Transverse colon (tissue), 4 donors: ENCODE measurements around the gene TOM1L2. TPM values are rescaled to one million over a fixed set of nuclear protein-coding genes. Genes with fewer than 3 reads are reported as not detected.

Source experiments
- DNase-seq: peaks from one replicate; pipeline ENCODE4 v3.0.0-alpha.2; 2019
- H3K27ac ChIP-seq, 4 donors: fragments of 200-600 bp; sonication (generic); 2 replicates each; pipeline ENCODE4 v1.5.1; 2016 to 2018; ENCODE audit warnings: inconsistent platforms in 4 of 4
- H3K27me3 ChIP-seq: fragments of 200-600 bp; sonication (generic); 2 replicates; pipeline ENCODE4 v1.5.1; 2017; ENCODE audit warnings: inconsistent platforms
- H3K36me3 ChIP-seq, 4 donors: fragments of 200-600 bp; sonication (generic); 2 replicates each; pipeline ENCODE4 v1.5.1; 2017 to 2019; ENCODE audit warnings: inconsistent platforms in 4 of 4
- H3K4me1 ChIP-seq, 4 donors: fragments of 200-600 bp; sonication (generic); 2 replicates each; pipeline ENCODE4 v1.5.1; 2017 to 2020; ENCODE audit warnings: inconsistent platforms in 4 of 4
- H3K4me3 ChIP-seq, 4 donors: fragments of 200-600 bp; sonication (generic); 1 replicate in 1 of 4; 2 replicates in 3 of 4; pipeline versions ENCODE4 v1.5.1 to v1.6.1; 2017 to 2019; ENCODE audit warnings: inconsistent platforms in 4 of 4
- H3K9me3 ChIP-seq, 2 donors: fragments of 200-600 bp; sonication (generic); 2 replicates each; pipeline ENCODE4 v1.5.1; 2017 to 2019; ENCODE audit warnings: inconsistent platforms in 2 of 2
- EP300 ChIP-seq: sonication (generic); formaldehyde crosslinking; IDR thresholded peaks from one replicate; pipeline ENCODE4 v1.6.1; 2017; ENCODE audit warnings: antibody characterized with exemption, low read depth
- POLR2A ChIP-seq: fragments of 450-650 bp; IDR thresholded peaks from one replicate; pipeline ENCODE4 v1.6.1; 2016; ENCODE audit warnings: antibody characterized with exemption, mild to moderate bottlenecking, moderate library complexity
- POLR2AphosphoS5 ChIP-seq, 3 donors: sonication (generic); formaldehyde crosslinking; IDR thresholded peaks; one replicate each; pipeline ENCODE4 v1.6.1; 2016; ENCODE audit warnings: antibody characterized with exemption in 3 of 3
- WGBS, 2 donors: methylation state at CpG; one replicate each; pipeline ENCODE4 v1.1.5; 2018; ENCODE audit warnings: low coverage in 1 of 2; 5-methylcytosine and 5-hydroxymethylcytosine counted together
- in situ Hi-C, 4 donors: fragments of 200-750 bp; cut with MboI; loops; one replicate each; pipeline versions ENCODE4 v1.15.0 to v1.15.1; 2017; ENCODE audit warnings: low sequenced_read_pairs in 3 of 4, low pct_ligation_motif_present in 1 of 4, low pct_unique_long_range_greater_than_20kb in 1 of 4
- intact Hi-C: fragments of 100-400 bp; cut with DNase I; formaldehyde crosslinking; loops from one replicate; pipeline ENCODE4 v1.15.1; 2023; ENCODE audit warnings: low total_unique reads
- total RNA-seq, 4 donors: library from RNA; depleted of rRNA; stranded (reverse); fragments of >200 nt; gene quantifications; one replicate each; pipeline ENCODE4 v1.1.0, GENCODE V29; 2016
- TF ChIP-seq, protein P1 (sequence below), 5 experiments: fragments of 200-600 bp in 3 of 5; fragments of 450-650 bp in 2 of 5; sonication (generic) in 3 of 5; IDR thresholded peaks; 1 replicate in 2 of 5; 2 replicates in 3 of 5; pipeline ENCODE4 v1.5.1; 2016 to 2017; ENCODE audit warnings: antibody characterized with exemption in 5 of 5, inconsistent platforms in 3 of 5, mild to moderate bottlenecking in 2 of 5, moderate library complexity in 1 of 5

Gene TOM1L2
- total RNA-seq, 4 donors from 2014 or later = 65.9 to 178 (median 97.7) TPM

DNA sequence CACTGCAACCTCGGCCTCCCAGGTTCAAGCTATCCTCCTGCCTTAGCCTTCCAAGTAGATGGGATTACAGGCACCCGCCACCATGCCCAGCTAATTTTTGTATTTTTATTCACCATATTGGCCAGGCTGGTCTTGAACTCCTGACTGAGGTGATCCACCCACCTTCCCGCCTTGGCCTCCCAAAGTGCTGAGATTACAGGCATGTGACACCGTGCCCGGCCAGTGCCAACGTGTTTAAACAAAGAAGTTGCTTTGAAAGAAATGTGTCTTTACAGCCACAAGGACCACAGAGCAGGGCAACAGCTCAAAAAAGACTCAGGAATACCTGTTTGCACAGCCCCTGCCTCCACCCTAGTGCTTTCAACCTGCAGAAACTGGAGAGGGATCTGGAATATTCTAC is 41.8 kb upstream of the TOM1L2 start:
- H3K9me3 ChIP-seq = no peaks in the 10 kb centered on the region
- in situ Hi-C loops = no loop called here
- H3K4me1 ChIP-seq = no peaks in the 10 kb centered on the region
- intact Hi-C loops = no loop called here
- no peak for DNase-seq
- no peak overlapping the region for H3K4me3 ChIP-seq
- no peaks in the 10 kb centered on the region for H3K36me3 ChIP-seq
- H3K27me3 ChIP-seq = no peaks in the 10 kb centered on the region
- H3K27ac ChIP-seq = no peak overlapping the region
- no peak for TF ChIP-seq POLR2AphosphoS5 (IDR thresholded peaks at IDR 0.05)
- no peak for TF ChIP-seq POLR2A
- TF ChIP-seq, protein P1, sequence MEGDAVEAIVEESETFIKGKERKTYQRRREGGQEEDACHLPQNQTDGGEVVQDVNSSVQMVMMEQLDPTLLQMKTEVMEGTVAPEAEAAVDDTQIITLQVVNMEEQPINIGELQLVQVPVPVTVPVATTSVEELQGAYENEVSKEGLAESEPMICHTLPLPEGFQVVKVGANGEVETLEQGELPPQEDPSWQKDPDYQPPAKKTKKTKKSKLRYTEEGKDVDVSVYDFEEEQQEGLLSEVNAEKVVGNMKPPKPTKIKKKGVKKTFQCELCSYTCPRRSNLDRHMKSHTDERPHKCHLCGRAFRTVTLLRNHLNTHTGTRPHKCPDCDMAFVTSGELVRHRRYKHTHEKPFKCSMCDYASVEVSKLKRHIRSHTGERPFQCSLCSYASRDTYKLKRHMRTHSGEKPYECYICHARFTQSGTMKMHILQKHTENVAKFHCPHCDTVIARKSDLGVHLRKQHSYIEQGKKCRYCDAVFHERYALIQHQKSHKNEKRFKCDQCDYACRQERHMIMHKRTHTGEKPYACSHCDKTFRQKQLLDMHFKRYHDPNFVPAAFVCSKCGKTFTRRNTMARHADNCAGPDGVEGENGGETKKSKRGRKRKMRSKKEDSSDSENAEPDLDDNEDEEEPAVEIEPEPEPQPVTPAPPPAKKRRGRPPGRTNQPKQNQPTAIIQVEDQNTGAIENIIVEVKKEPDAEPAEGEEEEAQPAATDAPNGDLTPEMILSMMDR (IDR thresholded peaks at IDR 0.05) = no peak
- no peak for TF ChIP-seq EP300
- WGBS, 2 donors = 96 to 100% methylated on average over 1 to 6 of the region's 6 CpGs

DNA sequence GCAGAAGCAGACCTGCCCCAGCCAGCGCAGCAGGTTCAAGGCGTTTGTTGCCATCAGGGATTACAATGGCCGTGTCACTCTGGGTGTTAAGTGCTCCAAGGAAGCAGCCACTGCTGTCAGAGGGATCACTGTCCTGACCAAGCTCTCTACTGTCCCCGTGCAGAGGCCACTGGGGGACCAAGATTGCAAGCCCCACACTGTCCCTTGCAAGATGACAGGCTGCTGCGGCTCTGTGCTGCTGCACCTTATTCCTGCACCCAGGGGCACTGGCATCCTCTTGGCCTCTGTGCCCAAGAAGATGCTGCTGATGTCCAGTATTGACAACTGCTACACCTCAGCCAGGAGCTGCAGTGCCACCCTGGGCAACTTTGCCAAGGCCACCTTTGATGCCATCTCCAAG is 39.1 kb upstream of the TOM1L2 start:
- Histone ChIP-seq H3K4me1 (peaks cover 0 to 4% (median 0%) of the 10 kb centered on the region in 4 donors), H3K9me3 (no peaks in the 10 kb centered on the region), H3K27me3 (no peaks in the 10 kb centered on the region), H3K27ac (no peak overlapping the region), H3K36me3 (no peaks in the 10 kb centered on the region), H3K4me3 (no peak overlapping the region)
- 100% methylated on average over 4 of the region's 5 CpGs; no CpG with 5 or more reads in 1 of the 2 donors for WGBS, 2 donors
- in situ Hi-C loops (no loop called here), intact Hi-C loops (no loop called here)
- no peak for DNase-seq
- no peak for TF ChIP-seq EP300
- TF ChIP-seq, protein P1 (IDR thresholded peaks at IDR 0.05) = no peak
- TF ChIP-seq POLR2A = no peak
- TF ChIP-seq POLR2AphosphoS5 (IDR thresholded peaks at IDR 0.05) = no peak

DNA sequence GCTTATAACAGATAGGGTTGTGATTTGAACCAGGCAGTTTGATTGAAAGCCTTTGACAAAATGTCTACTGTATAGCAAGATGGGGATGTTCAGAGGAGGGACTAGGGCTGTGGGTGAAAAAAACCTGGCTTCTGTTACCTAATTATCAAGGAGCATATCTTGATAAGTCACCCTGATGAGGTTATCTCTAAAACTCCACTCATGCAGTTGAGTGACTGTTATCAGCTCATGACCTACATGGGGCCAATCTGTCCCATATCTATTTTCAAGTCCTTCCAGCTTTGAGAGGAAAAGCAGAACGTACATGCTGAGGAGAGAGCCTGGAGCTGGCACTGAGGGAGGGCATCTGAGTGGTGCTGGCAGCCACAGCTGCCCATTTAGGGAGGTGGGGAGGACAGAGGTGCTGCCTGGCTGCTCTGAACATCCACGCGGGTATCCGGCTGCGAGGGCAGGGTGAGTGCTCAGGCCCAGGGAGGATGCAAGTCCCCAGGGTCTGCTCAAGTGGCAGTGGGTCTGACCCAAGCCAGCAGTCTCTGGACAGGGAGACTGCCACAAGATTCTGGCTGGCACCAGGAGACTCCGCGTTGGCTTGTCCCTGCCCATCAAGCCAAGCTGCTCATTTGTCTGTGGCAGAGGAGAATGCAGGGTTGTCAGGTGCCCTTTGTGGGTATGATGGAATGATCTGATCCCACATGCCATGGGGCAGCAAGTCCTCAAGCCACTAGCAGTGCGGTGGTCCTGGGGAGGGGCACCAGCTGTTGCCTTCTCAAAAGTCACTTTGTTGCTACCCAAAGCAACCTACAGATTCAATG is 37.6 kb upstream of the TOM1L2 start:
- in situ Hi-C loops = no loop called here
- TF ChIP-seq POLR2A (no peak), EP300 (no peak), POLR2AphosphoS5 (IDR thresholded peaks at IDR 0.05) (no peak)
- TF ChIP-seq, protein P1 (IDR thresholded peaks at IDR 0.05) = no peak
- Histone ChIP-seq H3K27ac (no peak overlapping the region), H3K4me1 (peaks cover 0 to 4% (median 0%) of the 10 kb centered on the region in 4 donors), H3K4me3 (no peak overlapping the region), H3K36me3 (no peaks in the 10 kb centered on the region), H3K27me3 (no peaks in the 10 kb centered on the region), H3K9me3 (no peaks in the 10 kb centered on the region)
- DNase-seq = no peak
- intact Hi-C loops = no loop called here
- WGBS, 2 donors = 71 to 85% methylated on average over 1 to 8 of the region's 8 CpGs

DNA sequence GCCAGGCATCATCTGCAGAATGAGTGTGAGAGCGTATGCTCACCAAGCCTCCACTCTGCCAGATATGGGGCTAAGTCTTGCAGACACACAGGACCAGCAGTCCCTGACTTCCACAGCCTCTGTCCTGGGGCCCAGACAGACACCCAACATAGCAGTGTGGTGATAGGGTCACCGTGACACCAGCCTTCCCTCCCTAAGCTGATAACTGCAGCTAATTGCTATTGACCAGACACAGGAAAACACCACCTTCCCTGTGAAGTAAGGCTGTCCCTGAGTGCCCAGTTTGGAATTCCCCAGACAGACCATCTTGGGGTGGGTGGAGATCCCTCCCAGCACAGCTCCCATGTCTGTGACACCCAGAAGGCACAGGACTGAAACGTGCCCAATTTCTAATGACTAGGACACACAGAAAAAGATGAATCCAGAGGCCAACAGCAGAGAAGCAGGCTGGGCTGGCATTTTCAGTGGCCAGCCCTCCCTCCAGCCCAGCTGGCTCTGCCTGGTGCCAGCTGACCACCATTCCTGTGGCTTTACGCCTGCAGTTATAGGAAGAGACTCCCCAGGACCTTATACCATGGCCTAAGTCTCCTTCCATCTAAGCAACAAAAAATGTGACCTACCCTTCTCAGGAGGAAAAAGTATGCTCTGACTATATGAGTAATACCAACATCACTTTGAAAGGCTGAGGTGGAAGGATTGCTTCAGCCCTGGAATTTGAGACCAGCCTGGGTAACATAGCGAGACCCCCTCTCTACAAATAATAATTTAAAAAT is 36.5 kb upstream of the TOM1L2 start:
- no peak overlapping the region for H3K27ac ChIP-seq
- H3K4me1 ChIP-seq = peaks cover 0 to 4% (median 0%) of the 10 kb centered on the region in 4 donors
- 17 to 71% methylated on average over 1 to 5 of the region's 5 CpGs for WGBS, 2 donors
- TF ChIP-seq EP300 (no peak), POLR2AphosphoS5 (IDR thresholded peaks at IDR 0.05) (no peak), POLR2A (no peak)
- TF ChIP-seq, protein P1 (IDR thresholded peaks at IDR 0.05) = no peak
- intact Hi-C loops = no loop called here
- in situ Hi-C loops = no loop called here
- no peak for DNase-seq
- H3K36me3 ChIP-seq = no peaks in the 10 kb centered on the region
- H3K9me3 ChIP-seq = no peaks in the 10 kb centered on the region
- no peak overlapping the region for H3K4me3 ChIP-seq
- H3K27me3 ChIP-seq = no peaks in the 10 kb centered on the region
